Measurements from ENCODE around the gene KCNN4. TPM values are rescaled to one million over a fixed set of nuclear protein-coding genes. Genes with fewer than 3 reads are reported as not detected.
A peak's percentile ranks its signal among the peaks of the same experiment; 100 is the strongest.
"Not testable (repeated sequence)": the region's sequence is repeated elsewhere in the genome, so short reads cannot be mapped to it uniquely, and the experiment has no call there.

Gene KCNN4
- total RNA-seq, 1 experiment from 2014 or later: 45.9 TPM

- no TSS peak for BruUV-seq (replicated peaks)
- Mint-ChIP-seq H3K27me3 (ENCODE audit: insufficient read depth, unreplicated experiment) (no peaks in the 10 kb centered on the region), H3K27ac (ENCODE audit: low read depth, unreplicated experiment) (no peak overlapping the region), H3K4me3 (ENCODE audit: unreplicated experiment) (no peak overlapping the region), H3K36me3 (ENCODE audit: insufficient read depth, unreplicated experiment) (peaks cover 71% of the 10 kb centered on the region), H3K4me1 (ENCODE audit: insufficient read depth, unreplicated experiment) (peaks cover 39% of the 10 kb centered on the region), H3K9me3 (ENCODE audit: unreplicated experiment) (no peaks in the 10 kb centered on the region)
- intact Hi-C loops (cut with micrococcal nuclease): loop anchor here (10.0 kb wide), 1 partner anchor 977 kb away; the partner anchor contains the start of gene BCL3
- ChIA-PET POLR2A (interaction anchor here (0.9 to 20.1 kb wide), 3 partner anchors 9 to 14 kb away, joined by 3 to 409 read pairs (median 117); partner anchors contain the start of genes KCNN4 and SMG9), CTCF (interaction anchor here (0.6 to 6.9 kb wide), 6 partner anchors 11 to 213 kb away, joined by 3 to 71 read pairs (median 9); partner anchors contain the start of gene KCNN4)
- no peak for TF ChIP-seq CTCF (IDR thresholded peaks at IDR 0.05; ENCODE audit: unreplicated experiment)
- DNase-seq (ENCODE audit: unreplicated experiment): no peak
These were observed 13.0 kb downstream of the KCNN4 start for GRCh38 chr19:43767818-43768217.

- H3K9me3 Mint-ChIP-seq (ENCODE audit: unreplicated experiment): no peaks in the 10 kb centered on the region
- no peak overlapping the region for H3K27ac Mint-ChIP-seq (ENCODE audit: low read depth, unreplicated experiment)
- DNase-seq (ENCODE audit: unreplicated experiment): no peak
- H3K36me3 Mint-ChIP-seq (ENCODE audit: insufficient read depth, unreplicated experiment): peaks cover 66% of the 10 kb centered on the region
- peaks cover 44% of the 10 kb centered on the region for H3K4me1 Mint-ChIP-seq (ENCODE audit: insufficient read depth, unreplicated experiment)
- intact Hi-C loops (cut with micrococcal nuclease): loop anchor here (10.0 kb wide), 1 partner anchor 977 kb away; the partner anchor contains the start of gene BCL3
- no TSS peak for BruUV-seq (replicated peaks)
- POLR2A ChIA-PET: interaction anchor here (0.9 to 20.1 kb wide), 3 partner anchors 8 to 14 kb away, joined by 3 to 409 read pairs (median 117); partner anchors contain the start of genes KCNN4 and SMG9
- TF ChIP-seq CTCF (IDR thresholded peaks at IDR 0.05; ENCODE audit: unreplicated experiment): no peak
- no peaks in the 10 kb centered on the region for H3K27me3 Mint-ChIP-seq (ENCODE audit: insufficient read depth, unreplicated experiment)
- H3K4me3 Mint-ChIP-seq (ENCODE audit: unreplicated experiment): no peak overlapping the region
- CTCF ChIA-PET: interaction anchor here (0.9 to 6.9 kb wide), 7 partner anchors 10 to 99 kb away, joined by 3 to 71 read pairs (median 7); partner anchors contain the start of gene KCNN4
These were observed 13.5 kb downstream of the KCNN4 start for GRCh38 chr19:43767316-43767715.

GRCh38 chr19:43766755-43767043, 14.1 kb downstream of the KCNN4 start:
- H3K4me1 Mint-ChIP-seq (ENCODE audit: insufficient read depth, unreplicated experiment): peaks cover 49% of the 10 kb centered on the region
- intact Hi-C loops (cut with micrococcal nuclease): loop anchor here (10.0 kb wide), 1 partner anchor 978 kb away; the partner anchor contains the start of gene BCL3
- no peak for DNase-seq (ENCODE audit: unreplicated experiment)
- POLR2A ChIA-PET: interaction anchor here (10.1 to 20.1 kb wide), 2 partner anchors 13 to 14 kb away, joined by 117 to 409 read pairs; partner anchors contain the start of genes KCNN4 and SMG9
- H3K27ac Mint-ChIP-seq (ENCODE audit: low read depth, unreplicated experiment): no peak overlapping the region
- H3K36me3 Mint-ChIP-seq (ENCODE audit: insufficient read depth, unreplicated experiment): peaks cover 60% of the 10 kb centered on the region
- H3K4me3 Mint-ChIP-seq (ENCODE audit: unreplicated experiment): no peak overlapping the region
- no peaks in the 10 kb centered on the region for H3K9me3 Mint-ChIP-seq (ENCODE audit: unreplicated experiment)
- H3K27me3 Mint-ChIP-seq (ENCODE audit: insufficient read depth, unreplicated experiment): no peaks in the 10 kb centered on the region
- CTCF ChIA-PET: interaction anchor here (1.0 to 6.9 kb wide), 12 partner anchors 9 to 99 kb away, joined by 3 to 71 read pairs (median 5); partner anchors contain the start of gene KCNN4
- TF ChIP-seq CTCF (IDR thresholded peaks at IDR 0.05; ENCODE audit: unreplicated experiment): no peak
- TSS peak; percentile 32 for BruUV-seq (replicated peaks)

- Mint-ChIP-seq H3K9me3 (ENCODE audit: unreplicated experiment) (no peaks in the 10 kb centered on the region), H3K4me3 (ENCODE audit: unreplicated experiment) (peak overlapping the region; percentile 15), H3K36me3 (ENCODE audit: insufficient read depth, unreplicated experiment) (peaks cover 51% of the 10 kb centered on the region), H3K27me3 (ENCODE audit: insufficient read depth, unreplicated experiment) (no peaks in the 10 kb centered on the region), H3K27ac (ENCODE audit: low read depth, unreplicated experiment) (peak overlapping the region; percentile 75), H3K4me1 (ENCODE audit: insufficient read depth, unreplicated experiment) (peaks cover 47% of the 10 kb centered on the region)
- BruUV-seq (replicated peaks): no TSS peak
- CTCF ChIA-PET: interaction anchor here (0.5 to 6.9 kb wide), 13 partner anchors 8 to 537 kb away, joined by 3 to 71 read pairs (median 5); partner anchors contain the start of gene KCNN4
- intact Hi-C loops (cut with micrococcal nuclease): loop anchor here (10.0 kb wide), 1 partner anchor 980 kb away; the partner anchor contains the start of gene BCL3
- no peak for TF ChIP-seq CTCF (IDR thresholded peaks at IDR 0.05; ENCODE audit: unreplicated experiment)
- peak; percentile 99 for DNase-seq (ENCODE audit: unreplicated experiment)
- POLR2A ChIA-PET: interaction anchor here (1.6 to 20.1 kb wide), 5 partner anchors 12 to 97 kb away, joined by 4 to 409 read pairs (median 15); partner anchors contain the start of genes KCNN4, PLAUR and SMG9
These were observed 15.5 kb downstream of the KCNN4 start for GRCh38 chr19:43765109-43765876.

GRCh38 chr19:43764684-43765083, 16.1 kb downstream of the KCNN4 start:
- Mint-ChIP-seq H3K27ac (ENCODE audit: low read depth, unreplicated experiment) (peak overlapping the region; percentile 75), H3K4me3 (ENCODE audit: unreplicated experiment) (peak overlapping the region; percentile 15), H3K4me1 (ENCODE audit: insufficient read depth, unreplicated experiment) (peaks cover 45% of the 10 kb centered on the region), H3K36me3 (ENCODE audit: insufficient read depth, unreplicated experiment) (peaks cover 45% of the 10 kb centered on the region)
- ChIA-PET POLR2A (interaction anchor here (1.6 to 20.1 kb wide), 5 partner anchors 11 to 96 kb away, joined by 4 to 409 read pairs (median 15); partner anchors contain the start of genes KCNN4, PLAUR and SMG9), CTCF (interaction anchor here (0.5 to 6.9 kb wide), 10 partner anchors 13 to 536 kb away, joined by 3 to 71 read pairs (median 4); partner anchors contain the start of gene KCNN4)
- BruUV-seq (replicated peaks); H3K27me3 Mint-ChIP-seq (ENCODE audit: insufficient read depth, unreplicated experiment); H3K9me3 Mint-ChIP-seq (ENCODE audit: unreplicated experiment); DNase-seq (ENCODE audit: unreplicated experiment): not testable (repeated sequence)
- intact Hi-C loops (cut with micrococcal nuclease): loop anchor here (10.0 kb wide), 1 partner anchor 980 kb away; the partner anchor contains the start of gene BCL3
